HG02981 (cell line): ENCODE results near the gene ERN2.

ENCODE experiments used
- ATAC-seq: cut with Tn5 transposase; IDR thresholded peaks from one replicate; pipeline ENCODE4 v1.9.1; 2021; ENCODE audit warnings: mild to moderate bottlenecking, moderate library complexity; ENCODE audit not compliant: unreplicated experiment

The ERN2 gene

GRCh38 chr16:23689442-23690187 lies 23.4 kb downstream of the ERN2 start:
- ATAC-seq: no peak

DNA sequence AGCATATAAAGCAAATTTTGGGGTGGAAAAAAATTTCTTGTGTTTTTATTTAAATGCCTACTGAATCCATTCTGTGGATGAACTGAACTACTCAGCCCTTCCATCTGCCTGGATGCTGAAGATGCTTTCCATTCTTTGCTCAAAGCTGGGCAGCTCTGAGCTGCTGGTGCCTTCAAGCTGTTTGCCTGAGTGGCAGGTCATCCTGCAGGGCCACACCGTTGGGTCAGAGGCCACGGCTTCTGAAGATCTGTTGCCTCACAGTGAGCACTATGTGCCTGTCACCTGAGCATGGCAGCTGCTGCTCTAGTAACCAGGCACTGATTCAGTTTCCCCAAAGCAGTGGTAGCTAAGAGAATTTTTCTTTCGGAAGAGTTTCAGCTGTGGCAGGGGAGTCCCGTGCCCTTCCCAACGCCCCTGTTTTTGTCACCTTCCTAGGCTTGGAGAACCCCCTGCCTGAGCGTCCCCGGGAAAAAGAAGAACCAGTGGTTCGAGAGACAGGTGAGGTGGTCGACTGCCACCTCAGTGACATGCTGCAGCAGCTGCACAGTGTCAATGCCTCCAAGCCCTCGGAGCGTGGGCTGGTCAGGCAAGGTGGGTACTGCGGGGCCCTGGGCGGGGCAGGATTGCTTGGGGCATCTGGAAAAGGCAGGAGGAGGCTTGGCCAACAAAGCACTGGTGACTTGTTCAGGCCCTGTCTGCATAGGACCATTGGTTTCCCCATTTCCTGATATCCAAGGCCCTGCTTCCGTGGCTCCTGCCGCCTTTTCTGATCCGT lies 25.8 kb downstream of the ERN2 start:
- no peak for ATAC-seq

- no peak for ATAC-seq
These were observed 29.5 kb downstream of the ERN2 start for GRCh38 chr16:23683487-23683886.

GRCh38 chr16:23682181-23682580 lies 30.8 kb downstream of the ERN2 start:
- no peak for ATAC-seq

DNA sequence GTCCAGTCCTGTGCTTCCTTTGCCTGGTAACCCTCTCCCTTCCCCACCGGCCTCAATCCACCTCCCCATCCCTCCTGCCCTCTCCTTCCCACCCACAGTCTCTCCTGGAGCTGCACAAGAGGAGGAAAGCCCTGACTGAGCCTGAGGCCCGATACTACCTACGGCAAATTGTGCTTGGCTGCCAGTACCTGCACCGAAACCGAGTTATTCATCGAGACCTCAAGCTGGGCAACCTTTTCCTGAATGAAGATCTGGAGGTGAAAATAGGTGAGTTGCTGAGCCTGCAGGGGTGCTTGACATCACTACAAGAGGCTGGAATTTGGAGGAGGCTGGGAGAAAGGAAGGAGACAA lies 33.1 kb downstream of the ERN2 start:
- no peak for ATAC-seq

- no peak for ATAC-seq
These were observed 33.6 kb downstream of the ERN2 start for GRCh38 chr16:23679274-23679985.

DNA sequence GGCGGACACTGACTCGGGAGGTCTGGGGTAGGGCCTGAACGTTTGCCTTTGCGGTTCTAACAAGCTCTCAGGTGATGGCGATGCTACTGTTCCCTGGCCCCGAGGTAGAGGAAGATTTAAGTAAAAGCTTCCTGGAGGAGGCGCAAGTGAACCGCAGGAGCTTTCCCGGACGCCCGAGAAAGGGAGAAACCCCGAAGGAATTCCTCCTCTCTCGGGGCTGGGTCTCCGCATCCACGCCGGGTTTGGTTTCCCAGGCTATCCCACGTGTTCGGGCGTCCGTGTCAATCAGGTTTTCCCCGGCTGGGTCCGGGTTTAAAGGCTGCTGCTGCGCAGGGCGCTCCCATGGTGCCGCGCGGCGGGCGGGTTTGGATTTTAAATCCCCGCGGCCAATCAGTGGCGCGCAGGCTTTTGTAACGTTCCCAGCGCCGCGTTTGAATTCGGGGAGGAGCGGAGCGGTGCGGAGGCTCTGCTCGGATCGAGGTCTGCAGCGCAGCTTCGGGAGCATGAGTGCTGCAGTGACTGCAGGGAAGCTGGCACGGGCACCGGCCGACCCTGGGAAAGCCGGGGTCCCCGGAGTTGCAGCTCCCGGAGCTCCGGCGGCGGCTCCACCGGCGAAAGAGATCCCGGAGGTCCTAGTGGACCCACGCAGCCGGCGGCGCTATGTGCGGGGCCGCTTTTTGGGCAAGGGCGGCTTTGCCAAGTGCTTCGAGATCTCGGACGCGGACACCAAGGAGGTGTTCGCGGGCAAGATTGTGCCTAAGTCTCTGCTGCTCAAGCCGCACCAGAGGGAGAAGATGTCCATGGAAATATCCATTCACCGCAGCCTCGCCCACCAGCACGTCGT lies 34.4 kb downstream of the ERN2 start, which contains the start of gene PLK1:
TSS of gene PLK1 (plus strand) at position 460 of the 844 bp plus-strand sequence. CDS start at position 504, 44 bp downstream.
- ATAC-seq: peak; percentile 77

- ATAC-seq: no peak
These were observed 36.0 kb downstream of the ERN2 start for GRCh38 chr16:23676924-23677480.

- no peak for ATAC-seq
These were observed 38.9 kb downstream of the ERN2 start for GRCh38 chr16:23673971-23674614.

DNA sequence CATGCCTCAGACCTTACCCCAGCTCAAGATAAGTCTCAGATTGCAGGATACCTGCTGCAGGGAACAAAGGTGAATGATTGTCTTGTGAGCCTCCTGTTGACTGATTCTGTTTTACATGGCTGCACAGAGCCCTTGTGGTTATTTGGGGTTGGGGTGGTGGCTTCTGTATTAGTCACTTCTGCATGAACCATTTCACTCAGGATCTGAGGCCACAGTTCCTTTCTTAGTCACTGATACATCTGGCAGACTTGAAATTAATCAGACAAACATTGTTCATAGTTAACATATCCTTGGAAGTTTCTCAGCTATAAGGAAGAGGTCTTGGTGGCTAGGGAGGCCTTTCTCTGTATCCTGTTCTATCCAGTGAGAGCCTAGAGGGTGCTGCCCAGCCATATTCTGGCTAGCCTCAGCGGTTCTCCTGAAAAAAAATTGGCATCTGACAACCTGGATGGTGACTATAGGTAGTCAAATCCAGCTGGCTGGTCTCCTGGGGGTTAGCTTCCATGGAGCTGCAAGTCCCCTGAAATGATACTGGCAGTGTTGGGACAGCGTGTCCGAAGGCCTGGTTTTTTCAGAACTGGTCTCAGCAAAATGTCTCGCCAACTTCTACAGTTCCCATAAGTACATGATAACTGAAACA lies 42.8 kb downstream of the ERN2 start:
- ATAC-seq: peak; percentile 95

- ATAC-seq: no peak
These were observed 44.1 kb downstream of the ERN2 start for GRCh38 chr16:23668873-23669272.

- ATAC-seq: no peak
These were observed 44.8 kb downstream of the ERN2 start for GRCh38 chr16:23668225-23668624.

- ATAC-seq: no peak
These were observed 45.7 kb downstream of the ERN2 start for GRCh38 chr16:23667355-23667659.

- no peak for ATAC-seq
These were observed 46.3 kb downstream of the ERN2 start for GRCh38 chr16:23666571-23667354.

GRCh38 chr16:23663918-23664317 lies 49.1 kb downstream of the ERN2 start:
- no peak for ATAC-seq

DNA sequence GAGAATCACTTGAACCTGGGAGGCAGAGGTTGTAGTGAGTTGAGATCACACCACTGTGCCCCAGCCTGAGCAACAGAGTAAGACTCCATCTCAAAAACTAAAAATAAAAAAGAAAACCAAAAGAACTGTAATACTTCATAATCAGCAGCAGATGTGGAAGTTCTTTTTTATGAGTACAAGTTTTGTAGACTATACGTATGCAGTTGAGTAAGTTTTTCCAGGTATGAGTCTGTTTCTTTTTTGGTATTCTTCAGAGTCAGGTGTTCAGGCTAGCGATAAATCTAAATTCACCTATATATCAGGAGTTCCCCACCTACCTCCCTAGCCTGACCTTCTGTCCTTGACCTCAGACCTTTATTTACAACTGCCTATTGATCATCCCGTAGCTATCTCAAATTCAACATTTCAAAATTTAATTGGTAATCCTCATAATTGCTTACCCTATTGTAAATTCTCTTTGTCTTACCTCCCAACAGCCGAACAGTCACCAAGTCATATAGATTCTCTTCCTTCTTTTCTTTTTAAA lies 61.0 kb downstream of the ERN2 start:
- ATAC-seq: no peak

DNA sequence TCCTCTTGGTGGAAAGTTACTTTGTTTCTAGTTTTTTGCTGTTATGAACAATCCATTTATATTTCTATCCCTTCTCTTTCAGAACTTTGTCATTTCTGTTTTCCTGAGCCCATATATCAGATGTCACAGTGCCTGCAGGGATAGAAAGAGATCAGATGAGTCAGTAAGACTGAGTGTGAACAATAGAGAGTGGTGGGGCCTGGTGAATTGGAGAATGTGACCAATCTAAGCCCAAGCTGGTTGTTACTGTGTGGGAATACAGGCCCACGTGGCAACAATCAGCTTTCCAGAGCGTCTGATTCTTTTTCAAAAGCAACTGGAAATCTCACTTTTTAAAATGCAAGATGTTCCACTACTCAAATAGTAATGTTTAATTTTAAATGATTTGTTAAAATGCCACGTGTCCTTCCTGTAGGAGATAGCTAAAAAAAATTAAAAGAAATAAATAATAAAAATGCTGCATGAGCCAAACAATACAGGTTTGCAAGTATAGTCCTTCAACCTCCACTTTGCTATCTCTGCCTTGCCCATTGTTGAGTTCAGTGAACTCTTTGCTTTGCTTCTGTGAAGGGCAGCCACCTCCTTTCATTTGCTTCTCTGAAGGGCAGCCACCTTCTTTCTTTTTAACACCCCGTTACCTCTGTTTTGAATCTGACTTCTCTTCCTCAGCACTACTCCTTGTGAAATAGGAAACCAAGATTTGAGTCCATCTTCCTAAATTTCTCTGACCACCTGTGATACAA lies 62.2 kb downstream of the ERN2 start:
- no peak for ATAC-seq

- ATAC-seq: no peak
These were observed 70.7 kb downstream of the ERN2 start for GRCh38 chr16:23642246-23642774.
